GM21717 (cell line): ENCODE results near the gene SLX4.

Experiments used
- ATAC-seq: cut with Tn5 transposase; IDR thresholded peaks from one replicate; pipeline ENCODE4 v1.9.1; 2021; ENCODE audit warnings: mild to moderate bottlenecking, moderate library complexity; ENCODE audit not compliant: unreplicated experiment

SLX4 gene

DNA sequence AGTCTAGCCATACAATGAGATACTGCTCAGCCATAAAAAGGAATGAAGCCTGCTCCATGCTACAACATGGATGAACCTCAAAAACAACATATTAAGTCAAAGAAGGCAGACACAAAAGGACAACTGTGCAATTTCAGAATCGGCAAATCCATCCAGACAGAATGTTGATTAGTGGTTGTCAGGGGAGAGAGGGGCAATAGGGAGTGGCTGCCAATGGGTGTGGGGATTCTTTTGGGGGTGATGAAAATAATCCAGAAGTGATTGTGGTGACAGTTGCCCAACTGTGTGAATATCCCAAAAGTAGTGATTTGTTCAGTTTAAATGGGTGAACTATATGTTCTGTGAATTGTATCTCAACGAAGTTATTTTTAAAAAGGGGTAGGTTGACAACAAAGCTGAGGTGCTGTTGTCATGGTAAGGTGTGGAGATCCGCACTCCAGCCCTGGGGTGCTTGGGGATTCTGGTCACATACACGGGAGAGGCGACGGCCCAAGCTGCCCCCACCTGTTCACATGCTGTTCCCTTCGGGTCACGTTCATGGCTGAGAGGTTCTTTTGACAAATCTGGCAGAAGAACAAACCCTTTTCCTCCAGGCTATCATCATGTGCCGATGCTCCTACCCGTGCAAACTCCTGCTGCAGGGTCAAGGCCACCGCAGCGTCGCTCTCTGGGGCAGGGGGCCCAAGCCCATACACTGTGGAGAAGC, 9.6 kb downstream of the SLX4 start:
- ATAC-seq, result no peak

DNA sequence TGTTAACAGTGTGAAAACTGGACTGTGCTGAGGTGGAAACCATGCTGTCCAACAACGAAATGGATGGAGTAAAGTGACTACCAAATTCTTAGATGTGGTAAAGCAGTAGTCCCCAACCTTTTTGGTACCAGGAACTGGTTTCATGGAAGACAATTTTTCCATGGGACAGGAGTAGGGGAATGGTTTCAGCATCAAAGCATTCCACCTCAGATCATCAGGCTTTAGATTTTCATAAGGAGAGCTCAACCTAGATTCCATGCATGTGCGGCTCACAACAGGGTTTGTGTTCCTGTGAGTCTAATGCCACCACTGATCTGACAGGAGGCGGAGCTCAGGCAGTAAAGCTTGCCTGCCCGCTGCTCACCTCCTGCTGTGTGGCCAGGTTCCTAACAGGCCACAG, 11.5 kb downstream of the SLX4 start:
- no peak for ATAC-seq

DNA sequence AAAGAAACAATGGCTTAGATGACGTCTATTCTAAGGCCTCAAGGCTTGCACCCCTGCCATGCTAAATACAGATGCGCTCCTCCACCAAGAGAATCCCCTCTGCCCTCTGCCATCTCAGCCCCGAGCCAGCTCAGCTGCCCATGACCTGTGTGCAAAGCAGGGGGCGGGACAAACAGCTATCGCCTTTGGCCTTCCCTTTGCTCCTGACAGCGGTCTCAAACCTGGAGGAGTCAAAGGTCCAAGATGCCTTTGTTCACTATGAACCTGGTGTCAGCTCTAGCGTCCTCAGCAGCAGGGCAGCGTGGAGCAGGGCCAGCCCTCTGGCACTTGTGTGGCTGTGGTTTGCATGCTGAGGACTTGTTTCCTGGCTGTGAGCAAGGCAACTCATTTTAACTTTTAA, 12.3 kb downstream of the SLX4 start:
- ATAC-seq, result no peak

DNA sequence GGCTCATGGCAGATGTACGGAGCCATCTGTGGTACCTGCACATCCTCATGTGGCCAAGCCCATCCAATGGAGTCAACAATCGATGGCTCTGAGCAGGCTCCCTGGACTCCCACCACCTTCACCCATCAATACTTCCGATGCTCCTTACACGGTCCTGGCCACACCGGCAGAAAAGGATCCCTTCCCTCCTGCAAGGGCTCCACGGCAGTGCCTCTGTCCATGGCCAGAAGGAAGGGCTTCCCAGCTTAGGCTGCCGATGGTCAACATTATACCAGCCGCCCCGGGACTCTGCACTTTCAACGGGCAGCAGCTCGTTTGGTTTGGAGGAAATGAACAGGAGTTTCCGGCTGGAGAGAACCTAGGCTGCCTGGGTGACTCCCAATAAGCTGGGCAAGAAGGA, 13.2 kb downstream of the SLX4 start:
- ATAC-seq, result no peak

DNA sequence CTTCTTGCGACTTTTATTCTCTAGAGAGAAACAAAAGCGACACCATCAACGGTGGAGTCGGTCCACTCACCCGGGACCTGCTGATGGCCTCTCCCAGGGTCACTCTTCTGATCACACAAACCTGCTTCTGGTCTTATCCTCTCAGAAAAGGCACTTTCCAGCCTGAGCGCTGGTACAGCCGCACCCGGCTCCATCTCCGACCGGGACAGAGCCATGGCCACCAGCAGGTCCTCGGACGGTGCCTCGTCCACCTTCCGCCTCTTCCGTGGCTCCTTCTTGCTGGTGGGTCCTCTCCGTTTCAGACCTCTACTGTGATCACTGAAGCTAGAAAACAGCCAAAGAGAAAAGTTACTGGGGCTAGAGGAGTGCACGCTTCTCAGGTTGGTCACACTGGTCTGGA, 13.7 kb downstream of the SLX4 start:
- ATAC-seq, result no peak

DNA sequence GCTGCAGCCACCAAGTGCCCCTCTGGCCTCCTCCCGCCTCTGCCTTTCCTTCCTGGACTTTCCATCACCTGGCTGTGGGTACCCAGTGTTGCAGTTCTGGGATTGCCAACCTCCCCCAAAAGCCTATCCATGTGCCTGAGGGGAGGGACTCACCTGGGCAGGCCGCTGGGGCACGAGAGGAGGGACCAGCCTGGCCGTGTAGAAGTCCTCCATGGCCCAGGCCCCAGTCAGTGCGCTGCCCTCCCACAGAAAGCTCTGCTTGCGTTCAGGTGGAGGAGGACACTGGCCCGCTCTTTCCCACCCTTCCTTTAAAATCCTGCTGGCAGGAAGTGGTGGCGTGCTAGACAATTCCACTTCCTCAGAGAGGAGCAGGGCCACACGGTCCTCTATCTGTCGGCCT, 14.2 kb downstream of the SLX4 start:
- no peak for ATAC-seq

DNA sequence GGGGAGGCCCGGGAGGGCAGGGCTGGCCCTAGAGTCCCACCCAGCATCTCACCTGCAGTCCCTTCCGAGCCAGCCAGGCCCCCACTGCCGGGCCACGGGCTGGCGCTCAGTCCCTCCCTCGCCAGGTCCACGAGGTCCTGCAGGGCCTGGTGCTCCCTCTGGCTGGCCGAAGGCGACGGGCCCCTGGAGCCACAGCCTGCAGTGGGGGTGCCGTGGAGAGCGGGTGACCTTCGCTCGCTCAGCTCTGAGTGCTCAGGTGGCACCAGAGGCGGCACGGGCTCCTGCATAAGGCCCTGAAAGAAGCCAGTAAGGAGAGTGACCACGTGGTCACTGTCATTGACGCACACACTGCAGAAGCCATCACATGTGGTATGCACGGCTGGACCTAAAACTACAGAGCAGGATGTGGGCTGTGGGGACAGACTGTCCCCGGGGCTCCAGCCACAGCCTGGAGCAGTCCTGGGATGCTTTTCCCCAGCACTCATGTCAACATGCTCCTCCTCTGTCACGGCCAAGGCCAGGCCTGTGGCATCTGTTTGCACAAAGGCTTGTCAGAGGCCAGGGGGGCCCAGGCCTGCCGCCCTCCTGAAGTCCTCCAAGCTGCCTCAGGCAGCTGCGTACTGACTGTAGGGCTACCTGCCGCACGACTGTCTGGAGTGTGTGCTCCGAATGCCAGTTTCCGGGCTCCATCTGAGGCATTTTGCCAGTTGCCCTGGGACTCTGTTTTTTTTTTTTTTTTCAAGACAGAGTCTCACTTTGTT, 15.1 kb downstream of the SLX4 start:
- ATAC-seq, result no peak

DNA sequence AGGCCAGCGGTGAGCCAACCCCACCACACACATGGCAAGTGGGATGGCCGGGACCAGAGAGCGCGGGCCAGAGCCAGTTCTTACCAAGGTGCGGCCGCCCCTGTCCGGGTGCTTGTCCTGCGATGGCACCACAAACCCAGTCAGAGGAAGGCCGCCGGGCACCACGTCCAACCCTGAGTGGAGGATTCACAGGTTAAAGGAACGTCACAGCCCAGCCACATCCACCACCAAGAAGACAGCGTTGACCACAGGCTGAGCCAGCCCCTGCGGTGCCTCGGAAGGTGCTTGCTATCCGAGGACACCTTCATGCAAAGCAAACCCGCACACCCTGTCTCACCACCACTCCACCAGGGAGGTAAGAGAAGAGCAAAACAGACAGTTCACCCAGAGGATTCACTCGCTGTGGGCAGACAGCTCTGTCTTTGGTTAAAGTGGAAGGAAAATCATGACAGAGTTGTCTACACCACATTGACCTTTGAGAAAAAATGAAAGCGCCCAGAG, 15.8 kb downstream of the SLX4 start:
- ATAC-seq, result no peak

DNA sequence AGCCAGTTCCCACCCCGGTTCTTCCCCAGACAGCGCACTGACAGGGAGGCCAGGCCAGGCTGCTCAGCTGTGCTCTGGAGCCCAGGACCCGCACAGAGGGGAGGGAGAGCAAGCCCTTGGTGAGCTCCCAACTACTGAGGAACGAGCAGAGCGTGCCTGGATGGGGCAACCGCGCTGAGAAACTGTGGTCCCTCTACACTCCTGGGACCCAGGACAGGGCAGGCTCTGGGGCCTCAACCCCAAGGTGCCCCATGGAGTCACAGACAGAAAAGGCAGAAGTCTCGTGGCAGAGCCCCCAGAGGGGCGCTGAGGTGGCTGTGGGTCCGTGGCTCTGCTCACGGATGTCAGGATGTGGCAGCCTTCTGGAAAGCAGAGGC, 16.3 kb downstream of the SLX4 start:
- no peak for ATAC-seq

DNA sequence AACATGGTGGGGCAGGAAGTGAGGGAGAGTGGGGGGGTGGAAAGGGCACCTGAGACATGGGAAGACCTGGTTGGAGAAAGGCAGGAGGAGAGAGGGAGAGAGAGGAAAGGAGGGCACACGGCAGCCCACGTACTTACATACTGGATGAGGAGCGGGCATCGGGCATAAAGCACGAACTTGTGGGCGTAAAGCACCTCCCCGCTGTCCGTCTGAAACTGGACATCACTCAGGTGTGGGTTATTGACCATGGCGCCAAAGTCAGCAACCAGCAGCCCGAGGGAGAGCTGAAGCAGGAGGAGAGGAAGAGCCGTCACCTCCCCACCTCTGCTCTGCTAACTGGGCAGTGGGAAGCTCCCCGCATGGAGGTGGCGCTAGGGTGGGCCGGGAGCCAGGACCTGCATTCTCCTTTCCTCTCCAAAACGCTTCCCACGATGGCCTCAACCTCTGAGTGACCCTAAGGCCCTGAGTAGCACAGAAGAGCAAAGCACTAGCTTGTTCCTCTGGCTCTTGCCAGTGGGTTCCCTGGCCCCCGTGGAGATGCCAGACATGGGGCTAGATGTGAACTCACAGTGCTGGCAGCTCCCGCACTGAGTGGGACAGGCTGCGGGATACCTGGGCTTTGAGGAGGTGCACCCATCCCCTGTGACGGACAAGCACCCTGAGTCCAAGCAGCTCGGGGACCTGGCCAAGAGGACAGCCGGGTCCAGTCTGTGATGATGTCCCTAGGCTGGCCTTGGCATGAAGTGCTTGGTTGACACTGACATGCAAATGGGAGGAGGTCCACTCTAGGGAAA, 16.9 kb downstream of the SLX4 start:
- no peak for ATAC-seq

DNA sequence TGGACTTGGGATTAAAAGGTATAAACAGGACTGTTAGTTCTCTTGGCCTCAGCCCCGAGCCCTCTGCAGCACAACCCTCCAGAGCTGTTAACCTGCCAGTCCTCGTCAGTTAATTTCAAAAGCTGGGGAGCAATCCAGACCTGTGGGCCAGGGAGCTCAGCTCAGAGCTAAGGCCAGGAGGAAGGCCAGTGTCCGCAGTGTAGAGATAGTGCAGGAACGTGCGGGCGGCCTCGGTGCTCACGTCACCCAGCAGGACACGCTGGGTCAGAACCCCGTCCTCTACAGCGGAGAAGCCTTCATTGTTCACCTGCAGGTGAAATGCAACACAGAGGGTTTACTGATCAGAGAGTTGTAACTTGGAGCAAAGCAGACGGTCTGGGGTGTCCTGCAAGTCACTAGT, 18.8 kb downstream of the SLX4 start:
- ATAC-seq, result no peak

DNA sequence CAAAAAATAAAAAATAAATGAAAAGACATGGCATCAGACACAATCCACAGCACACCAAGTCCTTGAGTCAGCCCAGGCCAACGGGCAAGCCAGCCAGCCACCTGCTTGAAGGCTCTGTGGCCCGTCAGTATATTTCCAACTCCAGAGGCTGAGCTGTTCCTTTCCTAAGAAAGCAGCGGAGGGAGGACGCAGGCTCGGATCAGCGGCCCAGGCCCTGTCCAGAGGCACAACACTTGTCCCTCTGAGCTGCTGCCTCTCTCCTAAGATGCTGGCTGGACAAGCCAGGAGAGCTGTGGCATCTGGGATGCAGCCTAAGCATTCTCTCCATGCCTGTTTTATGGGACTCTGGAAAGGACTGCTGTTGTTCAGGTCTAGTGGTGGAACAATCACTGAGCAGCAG, 19.4 kb downstream of the SLX4 start:
- ATAC-seq, result no peak

DNA sequence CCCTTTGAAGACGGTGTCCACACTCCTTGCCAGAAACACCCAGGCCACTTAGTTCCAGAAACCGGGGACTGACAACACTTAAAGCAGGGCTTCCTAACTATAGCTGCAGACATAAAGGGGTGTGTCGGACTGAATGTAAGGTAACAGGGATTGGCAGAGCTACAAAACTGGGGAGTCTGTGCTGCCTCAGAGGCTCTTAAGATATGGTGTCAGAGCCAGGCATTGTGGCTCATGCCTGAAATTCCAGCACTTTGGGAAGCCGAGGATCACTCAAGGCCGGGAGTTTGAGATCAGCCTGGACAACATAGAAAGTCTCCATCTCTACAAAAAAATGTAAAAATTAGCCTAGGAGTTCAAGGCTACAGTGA, 20.0 kb downstream of the SLX4 start:
- no peak for ATAC-seq

DNA sequence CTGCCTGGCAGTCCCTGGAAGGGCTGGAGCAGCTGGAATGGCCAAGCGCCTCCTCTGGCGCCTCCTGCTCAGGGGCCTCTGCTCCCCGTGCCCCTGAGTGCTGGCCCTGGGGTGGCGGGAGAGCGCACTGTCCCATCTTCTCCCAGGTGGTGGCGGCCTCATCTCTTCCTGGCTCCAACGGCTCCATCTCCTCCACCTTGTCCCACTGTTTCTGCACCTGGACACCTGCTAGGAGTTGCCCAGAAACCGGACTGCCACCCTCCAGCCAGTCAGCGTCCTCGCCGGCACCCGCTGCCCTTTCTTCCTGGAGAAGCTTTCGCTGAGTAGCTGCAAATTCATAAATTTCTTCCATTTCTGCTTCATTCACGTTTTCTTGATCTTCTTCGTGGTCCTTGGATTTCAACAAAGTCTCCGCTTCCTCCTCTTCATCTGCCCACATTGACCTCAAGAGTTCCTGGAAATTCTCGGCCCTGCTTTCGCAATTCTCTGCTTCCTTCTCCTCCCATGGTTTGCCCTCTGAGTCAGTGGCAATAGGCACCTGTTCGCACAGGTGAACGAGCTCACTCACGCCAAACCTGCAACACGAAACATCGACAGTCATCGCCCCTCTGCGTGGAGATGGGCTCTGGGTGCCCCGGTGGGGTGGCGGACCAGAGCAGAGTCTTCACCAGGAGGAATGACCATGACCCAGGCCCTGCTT, 20.5 kb downstream of the SLX4 start:
- ATAC-seq, result no peak

DNA sequence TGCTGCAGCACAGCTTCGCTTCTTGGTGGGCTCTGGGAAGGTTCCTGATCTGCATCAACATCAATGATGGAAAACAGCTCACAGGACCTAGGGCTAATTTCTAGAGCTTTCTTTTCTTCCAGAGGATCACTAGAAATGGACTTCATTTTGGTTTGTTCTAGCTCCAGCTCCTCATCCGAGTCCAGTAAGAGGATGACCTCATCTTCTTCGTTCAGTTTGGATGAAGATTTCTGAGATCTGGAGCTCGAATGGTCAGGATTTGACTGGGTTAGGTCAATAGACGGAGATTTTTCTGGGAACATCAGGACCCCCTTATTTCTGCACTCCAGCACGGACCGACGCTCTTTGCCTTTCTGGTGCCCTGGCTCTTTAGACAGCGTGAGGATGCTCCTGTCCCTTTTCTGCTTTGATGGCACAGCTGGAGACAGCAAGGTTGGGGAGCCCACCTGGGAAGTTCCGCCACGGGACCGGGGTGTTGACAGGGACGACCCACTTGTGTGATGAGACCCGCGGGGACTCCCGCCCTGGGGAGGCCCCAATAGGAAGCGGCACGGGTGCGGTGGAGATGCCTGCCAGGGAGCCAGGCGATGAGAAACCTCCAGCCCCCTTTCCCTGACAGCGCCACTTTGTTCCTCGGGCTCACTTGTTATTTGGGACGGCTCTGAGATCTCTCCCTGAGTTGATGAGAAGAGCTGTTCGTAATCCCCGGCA, 21.3 kb downstream of the SLX4 start:
- no peak for ATAC-seq

DNA sequence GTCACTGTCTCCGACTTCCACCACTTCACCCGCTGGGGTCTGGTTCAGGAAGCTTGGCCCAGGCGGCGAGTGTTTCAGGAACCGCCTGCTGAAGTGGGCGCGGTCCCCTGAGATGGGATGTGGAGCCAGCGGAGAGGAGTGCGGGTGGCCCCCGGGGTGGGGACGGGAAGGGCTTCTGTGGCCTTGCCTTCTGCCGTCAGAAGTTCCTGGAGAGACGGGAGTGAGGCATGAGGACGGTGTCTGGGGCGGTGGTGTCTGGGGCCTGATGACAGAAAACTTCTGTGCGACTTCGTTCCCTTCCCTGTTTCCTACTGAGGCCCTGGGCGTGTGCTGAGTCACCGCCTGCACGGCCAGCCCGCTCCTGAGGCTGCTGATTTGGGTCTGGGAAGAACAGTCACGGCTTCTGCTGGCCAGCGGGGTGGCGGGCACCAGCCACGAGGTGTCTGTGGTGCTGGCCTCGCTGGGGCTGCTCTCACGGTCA, 21.9 kb downstream of the SLX4 start:
- ATAC-seq, result no peak

DNA sequence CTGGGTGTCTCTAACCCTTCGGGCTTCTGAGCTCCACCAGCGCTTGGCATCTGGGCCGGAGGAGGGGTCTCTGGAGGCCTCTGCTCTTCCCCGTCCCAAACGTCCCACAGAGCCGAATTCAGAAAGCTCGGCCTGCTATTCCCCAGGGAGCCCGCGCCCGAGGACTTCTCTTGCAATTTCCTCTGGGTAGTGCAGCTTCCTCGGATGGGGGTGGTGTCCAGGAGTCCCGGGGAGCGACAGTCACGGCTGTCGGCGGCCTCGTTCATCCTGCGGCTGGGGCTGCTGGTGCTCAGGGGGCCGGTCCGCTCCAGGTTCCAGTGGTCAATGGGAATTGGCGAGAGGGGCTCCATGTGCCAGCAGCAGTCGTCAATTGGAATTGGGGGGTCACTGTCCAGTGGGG, 22.4 kb downstream of the SLX4 start:
- no peak for ATAC-seq

DNA sequence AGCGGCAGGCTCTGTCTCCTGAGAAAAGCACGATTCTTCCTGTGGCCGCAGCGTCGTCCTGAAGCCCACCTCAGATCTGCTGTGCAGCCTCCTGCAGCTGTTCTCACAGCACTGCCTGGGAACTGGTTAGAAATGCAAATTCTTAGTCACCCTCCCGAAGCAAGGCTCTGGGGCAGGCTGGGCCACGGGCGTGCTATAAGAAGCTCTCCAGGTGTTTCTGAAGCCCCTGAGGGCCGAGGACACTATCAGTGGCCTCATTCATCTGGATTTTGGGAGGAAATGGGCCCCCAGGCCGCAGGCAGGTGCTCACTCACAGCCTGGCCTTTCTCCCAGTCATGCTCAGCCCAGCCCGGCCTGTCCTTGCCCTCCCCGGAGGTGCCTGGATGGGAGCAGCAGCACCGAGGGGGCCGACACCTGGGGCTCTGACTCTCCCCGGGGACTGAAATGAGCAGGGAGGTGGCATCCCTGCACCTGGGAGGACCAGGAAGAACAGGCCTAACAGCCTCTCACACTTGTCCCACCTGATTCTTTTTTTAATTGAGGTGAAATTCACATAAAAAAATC, 23.8 kb downstream of the SLX4 start:
- ATAC-seq, result peak; percentile 69

DNA sequence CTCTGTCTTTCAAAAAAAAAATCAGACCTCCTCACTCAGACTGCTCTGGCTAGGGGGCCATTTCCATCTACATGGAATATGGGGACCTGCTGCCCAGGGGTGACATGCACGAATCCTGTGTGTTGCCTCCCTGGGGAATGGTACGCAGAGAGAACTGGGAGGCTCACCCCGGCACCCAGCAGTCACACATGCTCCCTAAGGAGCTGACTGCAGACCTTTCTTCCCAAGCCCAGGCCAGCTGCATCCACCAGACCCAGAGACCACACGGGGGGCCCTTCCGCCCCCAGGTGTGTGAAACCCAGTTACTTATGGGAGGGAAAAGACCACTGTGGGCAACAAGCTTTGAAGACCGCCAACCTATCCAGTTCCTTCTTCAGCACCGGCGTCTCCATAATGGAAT, 27.0 kb downstream of the SLX4 start:
- ATAC-seq, result no peak
